ENCODE data around the gene BMPR1A. TPM values are rescaled to one million over a fixed set of nuclear protein-coding genes. Genes with fewer than 3 reads are reported as not detected.

Gene BMPR1A
- total RNA-seq, 1 experiment from 2014 or later = 24.3 TPM

GRCh38 chr10:86828145-86828544, 71.7 kb downstream of the BMPR1A start:
- peaks cover 4% of the 10 kb centered on the region; the same call in 1 of the 2 replicates for H4K20me1 ChIP-seq (ENCODE audit: insufficient read depth)
- TF ChIP-seq EZH2 (IDR thresholded peaks at IDR 0.05; ENCODE audit: low read depth) (no peak), CTCF (conservative IDR thresholded peaks at IDR 0.05) (no peak)
- ChIA-PET CTCF (no interaction called here), POLR2A (ENCODE audit: unreplicated experiment) (interaction anchor here (0.7 kb wide), 2 partner anchors 104 to 349 kb away, joined by 4 to 8 read pairs; no protein-coding TSS in a partner anchor)
- no peaks in the 10 kb centered on the region; the same call in 1 of the 2 replicates for H3F3A ChIP-seq (ENCODE audit: insufficient read depth, low read depth)
- H3K27ac ChIP-seq = no peak overlapping the region
- H3K79me2 ChIP-seq (ENCODE audit: low read depth) = peaks cover 40% of the 10 kb centered on the region
- no peak overlapping the region for H3K4me3 ChIP-seq
- no TSS peak for BruUV-seq (replicated peaks)
- peak overlapping the region; percentile 42; the same call in 1 of the 2 replicates for H3K4me2 ChIP-seq
- DNase-seq = no peak
- H3K9me3 ChIP-seq (ENCODE audit: insufficient read depth, low read depth) = no peaks in the 10 kb centered on the region
- H3K36me3 ChIP-seq (ENCODE audit: low read depth) = no peaks in the 10 kb centered on the region
- intact Hi-C loops (cut with micrococcal nuclease; ENCODE audit: unreplicated experiment) = loop anchor here (10.0 kb wide), 1 partner anchor 113 kb away; no protein-coding TSS in a partner anchor
- peaks cover 13% of the 10 kb centered on the region for H3K4me1 ChIP-seq (replicated peaks; ENCODE audit: insufficient read depth)
- no peak overlapping the region for H2AFZ ChIP-seq
- H3K9me2 ChIP-seq (ENCODE audit: insufficient read depth) = no peaks in the 10 kb centered on the region
- H3K27me3 ChIP-seq (ENCODE audit: insufficient read depth, low read depth) = no peaks in the 10 kb centered on the region

- ChIA-PET POLR2A (ENCODE audit: unreplicated experiment) (interaction anchor here (0.7 kb wide), 2 partner anchors 23 to 65 kb away, joined by 3 read pairs; no protein-coding TSS in a partner anchor), CTCF (no interaction called here)
- no peaks in the 10 kb centered on the region for H3K27me3 ChIP-seq (ENCODE audit: insufficient read depth, low read depth)
- H3F3A ChIP-seq (ENCODE audit: insufficient read depth, low read depth) = no peaks in the 10 kb centered on the region; the same call in 1 of the 2 replicates
- no peaks in the 10 kb centered on the region for H3K9me2 ChIP-seq (ENCODE audit: insufficient read depth)
- no peaks in the 10 kb centered on the region for H3K9me3 ChIP-seq (ENCODE audit: insufficient read depth, low read depth)
- TF ChIP-seq EZH2 (IDR thresholded peaks at IDR 0.05; ENCODE audit: low read depth) = no peak
- no peak for TF ChIP-seq CTCF (conservative IDR thresholded peaks at IDR 0.05)
- no peak for DNase-seq
- peaks cover 13% of the 10 kb centered on the region for H3K4me1 ChIP-seq (replicated peaks; ENCODE audit: insufficient read depth)
- intact Hi-C loops (cut with micrococcal nuclease; ENCODE audit: unreplicated experiment) = loop anchor here (10.0 kb wide), 1 partner anchor 115 kb away; no protein-coding TSS in a partner anchor
- H3K4me3 ChIP-seq = no peak overlapping the region
- H3K4me2 ChIP-seq = no peak overlapping the region
- H3K36me3 ChIP-seq (ENCODE audit: low read depth) = no peaks in the 10 kb centered on the region
- peaks cover 4% of the 10 kb centered on the region; the same call in 1 of the 2 replicates for H4K20me1 ChIP-seq (ENCODE audit: insufficient read depth)
- no peak overlapping the region for H2AFZ ChIP-seq
- no TSS peak for BruUV-seq (replicated peaks)
- H3K79me2 ChIP-seq (ENCODE audit: low read depth) = peaks cover 44% of the 10 kb centered on the region
- no peak overlapping the region for H3K27ac ChIP-seq
Measured at GRCh38 chr10:86829472-86829871, 73.1 kb downstream of the BMPR1A start.

- TF ChIP-seq CTCF (conservative IDR thresholded peaks at IDR 0.05) (no peak), EZH2 (IDR thresholded peaks at IDR 0.05; ENCODE audit: low read depth) (no peak)
- no peak overlapping the region for H2AFZ ChIP-seq
- H3K27me3 ChIP-seq (ENCODE audit: insufficient read depth, low read depth) = no peaks in the 10 kb centered on the region
- H3K4me2 ChIP-seq = no peak overlapping the region
- peaks cover 13% of the 10 kb centered on the region for H3K4me1 ChIP-seq (replicated peaks; ENCODE audit: insufficient read depth)
- BruUV-seq (replicated peaks) = no TSS peak
- no peak for DNase-seq
- H4K20me1 ChIP-seq (ENCODE audit: insufficient read depth) = peaks cover 4% of the 10 kb centered on the region; the same call in 1 of the 2 replicates
- ChIA-PET CTCF (no interaction called here), POLR2A (ENCODE audit: unreplicated experiment) (interaction anchor here (0.7 kb wide), 3 partner anchors 22 to 103 kb away, joined by 3 read pairs; no protein-coding TSS in a partner anchor)
- no peaks in the 10 kb centered on the region for H3K36me3 ChIP-seq (ENCODE audit: low read depth)
- intact Hi-C loops (cut with micrococcal nuclease; ENCODE audit: unreplicated experiment) = no loop called here
- H3K79me2 ChIP-seq (ENCODE audit: low read depth) = peaks cover 44% of the 10 kb centered on the region
- H3K9me3 ChIP-seq (ENCODE audit: insufficient read depth, low read depth) = no peaks in the 10 kb centered on the region
- H3K9me2 ChIP-seq (ENCODE audit: insufficient read depth) = no peaks in the 10 kb centered on the region
- no peaks in the 10 kb centered on the region; the same call in 1 of the 2 replicates for H3F3A ChIP-seq (ENCODE audit: insufficient read depth, low read depth)
- H3K27ac ChIP-seq = no peak overlapping the region
- H3K4me3 ChIP-seq = no peak overlapping the region
Measured at GRCh38 chr10:86830043-86830591, 73.7 kb downstream of the BMPR1A start.

All from PC-9 (cell line).